K562 (cell line): Measurements from ENCODE around the gene GINS3. TPM values are rescaled to one million over a fixed set of nuclear protein-coding genes. Genes with fewer than 3 reads are reported as not detected.

Source experiments
- ARID1B ChIP-seq: fragments of 450-650 bp; IDR thresholded peaks from 2 replicates; pipeline ENCODE4 v1.6.1; 2016; ENCODE audit warnings: antibody characterized with exemption, mild to moderate bottlenecking, inconsistent platforms
- DMBX1 ChIP-seq: fragments of 250-450 bp; sonication (Bioruptor Pico); IDR thresholded peaks from 2 replicates; pipeline ENCODE4 v1.8.0; 2022; ENCODE audit warnings: inconsistent platforms, mild to moderate bottlenecking, moderate library complexity, borderline replicate concordance
- EP300 ChIP-seq: IDR thresholded peaks from 2 replicates; pipeline ENCODE4 v1.6.1; 2012; ENCODE audit warnings: low read length, improper control_type of control experiment
- GTF2E2 ChIP-seq: fragments of 200-800 bp; sonication (Bioruptor generic); IDR thresholded peaks from 2 replicates; pipeline ENCODE4 v1.6.1; 2016; ENCODE audit warnings: missing genetic modification characterization, missing compliant biosample characterization
- HNRNPK ChIP-seq: fragments of 200-400 bp; formaldehyde crosslinking; IDR thresholded peaks from one replicate; pipeline ENCODE4 v1.6.1; 2018; ENCODE audit warnings: mild to moderate bottlenecking, low read depth, low read length; ENCODE audit not compliant: poor library complexity, severe bottlenecking
- PBX2 ChIP-seq, 2 experiments: IDR thresholded peaks in 1 of 2; conservative IDR thresholded peaks in 1 of 2; 2 replicates each; pipeline ENCODE4 v1.6.1; 2016; ENCODE audit warnings: low read depth in 2 of 2, mild to moderate bottlenecking in 1 of 2, missing compliant biosample characterization in 1 of 2, missing genetic modification characterization in 1 of 2, moderate library complexity in 1 of 2
- SMARCE1 ChIP-seq: fragments of 450-650 bp; IDR thresholded peaks from 2 replicates; pipeline ENCODE4 v1.7.1; 2016; ENCODE audit warnings: mild to moderate bottlenecking
- SREBF1 ChIP-seq: fragments of 150-350 bp; IDR thresholded peaks from 2 replicates; pipeline ENCODE4 v1.6.1; 2014; ENCODE audit warnings: antibody characterized with exemption, low read depth, low read length, borderline replicate concordance
- SRSF9 ChIP-seq: fragments of 200-400 bp; formaldehyde crosslinking; IDR thresholded peaks from 2 replicates; pipeline ENCODE4 v1.6.1; 2017; ENCODE audit warnings: low read depth, low read length, borderline replicate concordance
- STAT5A ChIP-seq: IDR thresholded peaks from 2 replicates; pipeline ENCODE4 v1.6.1; 2012; ENCODE audit warnings: low read length, inconsistent platforms, borderline replicate concordance
- TAL1 ChIP-seq: fragments of 450-650 bp; IDR thresholded peaks from 2 replicates; pipeline ENCODE4 v1.6.1; 2016; ENCODE audit warnings: mild to moderate bottlenecking
- TCF3 ChIP-seq: sonication (generic); formaldehyde crosslinking; IDR thresholded peaks from 2 replicates; pipeline ENCODE4 v1.4.0; 2020; ENCODE audit warnings: mild to moderate bottlenecking, missing genetic modification reagents
- TFE3 ChIP-seq: fragments of 450-650 bp; formaldehyde crosslinking; IDR thresholded peaks from 2 replicates; pipeline ENCODE4 v1.4.0; 2020; ENCODE audit warnings: mild to moderate bottlenecking, mixed read lengths
- THAP7 ChIP-seq: fragments of 250-450 bp; sonication (Bioruptor Pico); IDR thresholded peaks from 2 replicates; pipeline ENCODE4 v1.5.0; 2021
- ZBTB8A ChIP-seq: fragments of 450-650 bp; IDR thresholded peaks from 2 replicates; pipeline ENCODE4 v1.6.1; 2018; ENCODE audit warnings: mild to moderate bottlenecking, moderate library complexity; ENCODE audit not compliant: partially characterized antibody
- ZNF263 ChIP-seq: sonication (generic); formaldehyde crosslinking; IDR thresholded peaks from 2 replicates; pipeline ENCODE4 v1.8.0; 2022; ENCODE audit warnings: mild to moderate bottlenecking, missing genetic modification reagents, borderline replicate concordance
- ZNF586 ChIP-seq: fragments of 450-650 bp; formaldehyde crosslinking; conservative IDR thresholded peaks from 2 replicates; pipeline ENCODE4 v1.4.0; 2020; ENCODE audit warnings: mild to moderate bottlenecking, moderate library complexity
- ZNF609 ChIP-seq: sonication (generic); formaldehyde crosslinking; IDR thresholded peaks from 2 replicates; pipeline ENCODE4 v1.8.1; 2023; ENCODE audit warnings: missing genetic modification reagents, mild to moderate bottlenecking, borderline replicate concordance
- polyA plus RNA-seq, 8 experiments: library from polyadenylated mRNA; depleted of rRNA in 4 of 8; stranded (reverse) in 5 of 8; unstranded in 3 of 8; fragments of >200 nt; fragmentation: Nextera tagmentation in 2 of 8; fragmentation: Illumina TruSeq in 1 of 8; extraction: Ambion mirVana in 2 of 8; extraction: Trizol in 1 of 8; gene quantifications; 2 replicates each; pipeline versions ENCODE4 v1.2.1 to v1.2.3, GENCODE V29; 2011 to 2014; ENCODE audit warnings: inconsistent platforms in 1 of 8, missing spikeins in 1 of 8
- total RNA-seq, 7 experiments: library from RNA; depleted of rRNA in 6 of 7; stranded (reverse); fragments of >200 nt in 6 of 7; fragmentation: Illumina TruSeq in 2 of 7; extraction: Trizol in 2 of 7; gene quantifications; 2 replicates each; pipeline versions ENCODE4 v1.2.1 to v1.2.3, GENCODE V29; 2011 to 2021; ENCODE audit warnings: low replicate concordance in 1 of 7

GINS3 gene
- total and polyA plus RNA-seq, 9 of the 15 experiments (the other 6 are each of a cell fraction or from before 2014, with no cell fraction given) = 17.8 to 31.9 (median 25.4) TPM

- TF ChIP-seq GTF2E2 (tag) = no peak
- no peak for TF ChIP-seq ZNF263
- TF ChIP-seq STAT5A = peak; percentile 59; the same call in 1 of the 2 replicates
- TF ChIP-seq SRSF9 = no peak
- TF ChIP-seq HNRNPK = no peak
- no peak for TF ChIP-seq ZBTB8A
- peak; percentile 89; the same call in 1 of the 2 replicates for TF ChIP-seq DMBX1 (CRISPR knock-in tag)
- TF ChIP-seq TFE3 (CRISPR knock-in tag) = no peak
- peak; percentile 56; the same call in 1 of the 2 replicates for TF ChIP-seq EP300
- TF ChIP-seq ZNF609 (CRISPR knock-in tag) = no peak
- TF ChIP-seq ARID1B = peak; percentile 86
- TF ChIP-seq SMARCE1 = 0 out of 2 replicates have a peak, but pooled peaks have one; percentile 14
- TF ChIP-seq ZNF586 (CRISPR knock-in tag) = no peak
- peak; percentile 85 for TF ChIP-seq TAL1
- TF ChIP-seq TCF3 (CRISPR knock-in tag) = peak; percentile 86
- TF ChIP-seq SREBF1 = no peak
- no peak for TF ChIP-seq PBX2 (CRISPR knock-in tag; IDR thresholded peaks at IDR 0.05; ENCODE audit: low read depth)
- TF ChIP-seq PBX2 (tag; conservative IDR thresholded peaks at IDR 0.05; ENCODE audit: low read depth) = 0 out of 2 replicates have a peak, but pooled peaks have one; percentile 22
- TF ChIP-seq THAP7 (CRISPR knock-in tag) = no peak
Observed at GRCh38 chr16:58360041-58360634, 32.1 kb upstream of the GINS3 start (continued).
